ENCODE data around the gene ATP6V0C.

DNA sequence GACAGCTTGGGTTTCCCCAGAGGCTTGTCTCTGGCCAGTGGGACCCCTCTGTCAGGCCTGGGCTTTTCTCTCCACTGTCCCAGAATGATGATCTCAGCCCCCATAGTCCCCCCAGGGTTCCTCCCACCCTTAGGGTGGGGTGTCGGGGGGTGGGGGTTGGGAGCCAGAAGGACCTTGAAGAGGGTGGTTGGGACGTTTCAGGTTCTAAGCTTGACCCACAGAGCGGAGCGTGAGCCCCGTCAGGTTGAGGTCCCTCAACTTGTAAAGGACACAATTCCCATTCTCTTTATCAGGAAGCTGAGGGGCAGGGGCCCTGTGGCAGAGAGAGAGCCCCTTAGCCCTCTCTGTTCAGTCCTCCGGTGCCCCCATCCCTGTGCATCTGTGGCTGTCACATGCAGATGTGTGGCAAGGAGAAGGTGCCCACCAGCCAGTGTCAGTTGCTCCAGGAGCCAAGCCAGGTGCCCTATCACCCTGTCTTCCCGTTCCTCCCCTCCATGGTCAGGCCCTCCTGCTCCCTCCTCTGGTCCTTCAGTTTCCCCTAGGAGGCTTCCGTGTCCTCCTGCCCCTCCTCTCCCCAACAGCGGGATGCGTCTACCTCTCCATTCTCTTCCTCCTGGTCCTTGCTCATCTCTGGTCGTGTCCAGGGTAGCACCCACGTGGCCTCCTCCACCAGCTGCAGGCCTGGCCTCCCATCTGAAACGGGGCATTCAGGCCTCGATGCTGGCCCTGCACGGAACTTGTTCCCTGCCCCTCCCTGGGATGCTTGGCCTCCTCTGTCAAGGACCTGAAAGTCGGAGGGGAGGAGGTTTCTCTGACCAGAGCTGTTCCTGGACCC is 44.1 kb upstream of the ATP6V0C start:
- TF ChIP-seq, protein P1, sequence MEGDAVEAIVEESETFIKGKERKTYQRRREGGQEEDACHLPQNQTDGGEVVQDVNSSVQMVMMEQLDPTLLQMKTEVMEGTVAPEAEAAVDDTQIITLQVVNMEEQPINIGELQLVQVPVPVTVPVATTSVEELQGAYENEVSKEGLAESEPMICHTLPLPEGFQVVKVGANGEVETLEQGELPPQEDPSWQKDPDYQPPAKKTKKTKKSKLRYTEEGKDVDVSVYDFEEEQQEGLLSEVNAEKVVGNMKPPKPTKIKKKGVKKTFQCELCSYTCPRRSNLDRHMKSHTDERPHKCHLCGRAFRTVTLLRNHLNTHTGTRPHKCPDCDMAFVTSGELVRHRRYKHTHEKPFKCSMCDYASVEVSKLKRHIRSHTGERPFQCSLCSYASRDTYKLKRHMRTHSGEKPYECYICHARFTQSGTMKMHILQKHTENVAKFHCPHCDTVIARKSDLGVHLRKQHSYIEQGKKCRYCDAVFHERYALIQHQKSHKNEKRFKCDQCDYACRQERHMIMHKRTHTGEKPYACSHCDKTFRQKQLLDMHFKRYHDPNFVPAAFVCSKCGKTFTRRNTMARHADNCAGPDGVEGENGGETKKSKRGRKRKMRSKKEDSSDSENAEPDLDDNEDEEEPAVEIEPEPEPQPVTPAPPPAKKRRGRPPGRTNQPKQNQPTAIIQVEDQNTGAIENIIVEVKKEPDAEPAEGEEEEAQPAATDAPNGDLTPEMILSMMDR (IDR thresholded peaks at IDR 0.05; ENCODE audit: low read length): no peak
- TF ChIP-seq EZH2 (IDR thresholded peaks at IDR 0.05; ENCODE audit: borderline replicate concordance, low read length): no peak

All from OCI-LY1 (cell line).